Hepatic stellate cell (primary cell): Measurements from ENCODE around the gene FREY1.
A peak's percentile ranks its signal among the peaks of the same experiment; 100 is the strongest.

Experiments
- DNase-seq: peaks from one replicate; pipeline ENCODE4 v3.0.0; 2011; ENCODE audit warnings: low spot score

FREY1 gene

DNA sequence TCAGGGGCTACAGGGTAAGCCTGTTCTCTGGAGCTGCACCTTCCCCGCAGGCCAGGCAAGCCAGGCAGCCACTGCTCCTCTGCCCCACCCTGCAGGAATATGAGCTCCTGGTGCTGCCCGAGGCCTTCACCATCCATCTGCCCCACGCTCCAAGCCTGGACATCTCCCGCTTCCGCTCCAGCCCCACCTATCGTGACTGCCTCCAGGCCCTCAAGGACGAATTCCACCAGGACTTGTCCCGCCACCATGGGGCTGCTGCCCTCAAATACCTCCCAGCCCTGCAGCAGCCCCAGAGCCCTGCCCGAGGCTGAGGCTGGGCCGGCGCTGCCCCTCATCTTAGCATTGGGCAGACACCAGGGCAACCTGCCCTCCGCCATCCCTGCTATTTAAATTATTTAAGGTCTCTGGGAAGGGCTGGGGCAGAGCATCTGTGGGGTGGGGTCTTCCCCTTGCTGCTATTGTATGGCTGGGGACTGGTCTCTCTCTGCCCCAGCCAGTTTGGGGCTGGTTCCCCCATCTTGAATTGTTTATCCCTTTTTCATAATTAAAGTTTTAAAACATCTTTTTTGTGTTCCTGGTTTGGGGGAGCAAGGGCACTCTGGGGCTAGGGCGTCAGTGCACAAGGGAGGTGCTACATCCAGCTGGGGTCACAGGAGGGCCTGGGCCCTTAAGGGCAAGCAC is 21.6 kb upstream of the FREY1 start:
- DNase-seq: no peak

DNA sequence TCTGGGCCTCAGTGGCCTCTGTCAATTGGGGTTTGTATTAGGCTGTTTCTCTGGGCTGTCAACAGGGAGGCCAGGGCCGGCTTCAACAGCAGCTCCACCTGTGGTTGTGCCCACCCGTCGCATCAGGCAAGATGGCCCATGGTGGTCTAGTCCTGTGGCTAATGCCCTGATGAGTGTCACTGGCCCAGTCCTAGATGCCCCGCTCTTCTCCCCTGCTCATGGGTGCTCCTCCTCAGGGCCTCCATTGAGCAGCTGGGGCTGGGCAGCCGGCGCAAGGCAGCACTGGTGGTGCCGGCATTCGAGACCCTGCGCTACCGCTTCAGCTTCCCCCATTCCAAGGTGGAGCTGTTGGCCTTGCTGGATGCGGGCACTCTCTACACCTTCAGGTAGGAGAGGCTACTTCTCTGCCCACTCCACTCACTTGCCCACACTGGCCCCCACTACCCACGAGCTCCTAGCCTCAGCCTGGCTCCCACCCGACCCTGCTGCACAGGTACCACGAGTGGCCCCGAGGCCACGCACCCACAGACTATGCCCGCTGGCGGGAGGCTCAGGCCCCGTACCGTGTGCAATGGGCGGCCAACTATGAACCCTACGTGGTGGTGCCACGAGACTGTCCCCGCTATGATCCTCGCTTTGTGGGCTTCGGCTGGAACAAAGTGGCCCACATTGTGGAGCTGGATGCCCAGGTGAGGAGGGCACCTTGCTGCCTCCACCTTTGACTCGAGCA is 20.8 kb upstream of the FREY1 start:
- DNase-seq: no peak

DNA sequence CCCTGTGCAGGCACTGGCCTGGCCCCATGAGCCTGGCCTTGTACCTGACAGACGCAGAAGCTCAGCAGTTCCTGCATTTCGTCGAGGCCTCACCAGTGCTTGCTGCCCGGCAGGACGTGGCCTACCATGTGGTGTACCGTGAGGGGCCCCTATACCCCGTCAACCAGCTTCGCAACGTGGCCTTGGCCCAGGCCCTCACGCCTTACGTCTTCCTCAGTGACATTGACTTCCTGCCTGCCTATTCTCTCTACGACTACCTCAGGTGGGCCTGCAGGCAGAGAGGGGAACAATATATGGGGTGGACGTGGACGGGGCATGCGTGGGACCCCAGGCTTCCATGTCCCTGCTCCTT is 20.2 kb upstream of the FREY1 start:
- DNase-seq: no peak

GRCh38 chr11:45926536-45927331 is 19.7 kb upstream of the FREY1 start:
- no peak for DNase-seq

DNA sequence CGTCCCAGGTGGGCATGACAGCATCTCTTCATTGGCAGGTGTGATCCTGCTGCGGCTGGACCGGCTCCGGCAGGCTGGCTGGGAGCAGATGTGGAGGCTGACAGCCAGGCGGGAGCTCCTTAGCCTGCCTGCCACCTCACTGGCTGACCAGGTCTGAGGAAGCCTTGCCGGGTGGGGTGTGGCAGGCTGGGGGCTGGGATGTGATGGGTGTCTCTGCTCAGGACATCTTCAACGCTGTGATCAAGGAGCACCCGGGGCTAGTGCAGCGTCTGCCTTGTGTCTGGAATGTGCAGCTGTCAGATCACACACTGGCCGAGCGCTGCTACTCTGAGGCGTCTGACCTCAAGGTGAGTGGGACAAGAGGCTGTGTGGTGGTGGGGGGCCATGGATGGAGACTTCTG is 18.9 kb upstream of the FREY1 start:
- DNase-seq: no peak

DNA sequence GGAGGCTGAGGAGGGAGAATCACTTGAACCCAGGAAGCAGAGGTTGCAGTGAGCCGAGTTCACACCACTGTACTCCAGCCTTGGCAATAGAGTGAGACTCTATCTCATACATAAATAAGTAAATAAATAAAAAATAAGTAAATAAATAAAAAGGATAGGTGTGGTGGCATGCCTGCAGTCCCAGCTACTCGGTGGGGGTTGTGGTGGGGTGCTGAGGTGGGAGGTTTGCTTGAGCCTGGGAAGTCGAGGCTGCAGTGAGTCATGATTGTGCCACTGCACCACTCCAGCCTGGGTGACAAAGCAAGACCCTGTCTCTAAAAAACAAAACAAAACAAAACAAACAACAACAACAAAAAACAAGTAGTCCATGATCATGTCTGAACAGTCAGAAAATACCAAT is 18.5 kb upstream of the FREY1 start:
- DNase-seq: no peak

GRCh38 chr11:45924927-45925326 is 17.9 kb upstream of the FREY1 start:
- no peak for DNase-seq

- DNase-seq: no peak
These were observed 17.2 kb upstream of the FREY1 start for GRCh38 chr11:45924036-45924915.

GRCh38 chr11:45922425-45923082 is 15.5 kb upstream of the FREY1 start, which contains the start of gene LARGE2:
TSS of gene LARGE2 (plus strand) at chr11:45922656. CDS start at chr11:45922883, 227 bp downstream.
- no peak for DNase-seq

- no peak for DNase-seq
These were observed 14.7 kb upstream of the FREY1 start for GRCh38 chr11:45921561-45922424.

DNA sequence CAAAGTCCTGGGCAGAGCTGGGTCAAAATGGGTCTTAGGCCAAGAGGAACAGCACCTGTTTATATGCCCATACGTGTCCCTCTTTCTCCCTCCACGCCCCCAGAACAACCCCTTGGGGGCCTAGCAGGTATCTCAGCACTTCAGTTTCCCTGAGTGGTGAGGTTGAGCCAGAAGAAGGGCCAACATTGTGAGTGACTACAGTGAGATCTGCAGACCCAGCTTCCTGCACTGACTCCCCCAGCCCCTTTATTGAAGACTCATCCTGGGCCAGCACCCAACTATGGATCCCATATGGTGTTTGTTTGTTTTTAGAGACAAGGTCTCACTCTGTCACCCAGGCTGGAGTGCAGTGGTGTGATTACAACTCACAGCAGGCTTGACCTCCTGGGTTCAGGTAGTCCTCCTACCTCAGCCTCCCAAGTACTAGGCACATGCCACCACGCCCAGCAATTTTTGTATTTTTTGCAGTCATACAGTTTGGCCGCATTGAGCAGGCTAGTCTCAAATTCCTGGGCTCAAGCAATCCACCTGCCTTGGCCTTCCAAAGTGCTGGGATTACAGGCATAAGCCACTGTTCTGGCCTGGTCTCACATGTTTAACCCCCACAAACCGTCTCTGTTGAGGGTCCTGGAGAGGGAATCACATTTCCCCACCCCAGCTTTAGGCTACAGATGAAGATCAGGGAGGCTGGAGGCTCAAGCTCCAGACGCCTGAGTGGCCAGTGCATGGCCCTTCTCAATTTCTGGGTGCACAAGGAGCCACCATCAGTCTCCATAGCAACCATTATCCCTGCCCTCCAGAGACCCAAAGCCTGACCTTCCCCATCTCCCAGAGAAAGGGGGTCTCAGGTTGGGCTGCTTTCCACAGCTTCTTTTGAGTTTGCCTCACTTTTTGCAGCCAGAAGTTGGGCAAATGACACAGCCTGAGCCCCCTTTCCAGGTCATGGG is 13.7 kb upstream of the FREY1 start:
- no peak for DNase-seq

DNA sequence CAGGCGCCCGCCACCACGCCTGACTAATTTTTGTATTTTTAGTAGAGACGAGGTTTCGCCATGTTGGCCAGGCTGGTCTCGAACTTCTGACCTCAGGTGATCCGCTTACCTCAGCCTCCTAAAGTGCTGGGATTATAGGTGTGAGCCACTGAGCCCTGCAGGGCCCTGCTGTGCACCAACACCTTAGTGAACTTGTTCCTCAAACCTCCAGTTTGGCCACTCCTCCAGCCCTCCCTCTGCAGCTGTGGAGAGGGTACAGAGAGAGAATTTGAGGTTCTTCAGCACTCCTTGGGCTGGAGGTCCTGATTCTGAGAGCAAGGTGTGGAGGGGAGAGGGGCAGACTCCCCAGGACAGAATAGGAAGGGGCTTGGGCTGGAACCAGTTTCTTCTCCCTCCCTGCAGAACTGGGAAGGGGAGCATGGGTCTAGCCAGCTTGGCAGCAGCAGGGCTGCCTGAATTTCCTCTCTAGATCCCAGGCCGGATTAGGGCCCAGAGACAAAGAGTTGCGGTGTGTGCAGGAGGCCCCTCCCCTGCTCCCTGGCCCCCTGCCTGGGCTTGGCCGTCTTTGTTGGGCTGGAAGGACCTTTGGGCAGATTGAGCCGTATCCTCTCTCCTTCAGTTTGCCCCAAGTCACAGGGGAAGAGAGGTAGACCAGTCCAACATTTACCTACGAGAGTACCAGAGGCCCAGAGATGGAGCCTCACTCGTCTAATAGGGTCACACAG is 12.9 kb upstream of the FREY1 start:
- no peak for DNase-seq

- DNase-seq: no peak
These were observed 12.0 kb upstream of the FREY1 start for GRCh38 chr11:45918962-45919675.

- peak; percentile 97 for DNase-seq
These were observed 11.4 kb upstream of the FREY1 start for GRCh38 chr11:45918331-45918941.

DNA sequence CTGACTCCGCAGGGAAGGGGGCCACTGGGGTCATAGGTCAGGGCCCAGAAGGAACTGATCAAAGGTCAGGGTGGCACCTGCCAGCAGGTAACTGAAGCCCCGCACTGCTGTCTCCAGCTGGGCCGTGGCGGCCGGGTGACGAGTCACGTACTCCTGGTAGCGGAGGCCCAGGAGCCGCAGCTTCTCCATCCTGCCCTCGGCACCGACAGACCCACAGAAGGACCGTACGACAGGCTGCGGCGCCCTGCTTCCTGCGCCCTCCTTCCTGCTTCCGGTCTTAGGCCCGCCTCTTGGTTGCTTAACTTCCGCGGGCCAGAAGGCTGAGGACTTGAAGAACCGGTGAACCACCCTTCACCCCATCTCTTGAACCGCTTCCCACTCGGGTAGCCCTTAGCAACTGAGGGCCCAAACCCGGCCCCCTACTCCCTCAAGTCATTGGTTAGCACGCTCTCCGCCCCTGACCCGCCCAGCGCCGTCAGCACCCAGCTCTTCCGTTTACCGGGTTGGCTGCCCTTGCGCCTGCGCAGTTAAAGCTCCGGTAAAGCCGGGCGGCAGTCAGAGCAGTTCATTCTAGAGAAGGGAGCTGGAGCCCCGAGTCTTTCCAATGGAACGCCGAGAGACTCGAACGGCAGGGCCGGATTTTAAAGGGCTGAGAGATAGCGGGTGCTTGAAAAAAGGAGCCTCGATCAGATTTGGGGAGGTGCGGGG is 10.7 kb upstream of the FREY1 start, which contains the start of gene PEX16:
PEX16 (minus strand) TSS at position 255 of the 708 bp plus-strand sequence; CDS start at position 189, 66 bp downstream.
- DNase-seq: peak; percentile 100

GRCh38 chr11:45917286-45917622 is 10.2 kb upstream of the FREY1 start:
- no peak for DNase-seq

DNA sequence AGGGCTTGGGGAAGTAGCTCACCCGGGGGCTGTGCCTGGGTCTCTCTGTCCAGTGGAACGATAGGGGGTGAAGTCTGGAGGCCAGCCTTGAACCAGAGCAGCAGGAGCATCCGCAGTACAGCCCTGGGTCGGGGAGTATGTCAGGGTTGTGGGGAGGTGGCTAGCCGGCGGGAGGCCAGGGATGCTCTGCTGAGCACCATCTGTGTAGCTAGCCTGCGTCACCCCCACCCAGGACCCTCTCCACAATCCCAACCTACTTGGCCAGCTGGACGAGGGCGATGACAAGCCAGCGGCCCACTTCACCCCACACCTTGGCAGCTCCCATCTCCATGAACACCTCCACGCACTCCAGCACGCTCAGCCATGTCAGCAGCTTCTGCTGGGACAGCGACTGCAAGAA is 8.4 kb upstream of the FREY1 start:
- no peak for DNase-seq
